GM12872 (cell line): ENCODE data around the gene SHBG.

Experiments
- CTCF ChIP-seq: IDR thresholded peaks from 3 replicates; pipeline ENCODE4 v1.5.1; 2011; ENCODE audit warnings: low read depth, mild to moderate bottlenecking, low read length, moderate library complexity; ENCODE audit not compliant: insufficient read depth

Gene SHBG

DNA sequence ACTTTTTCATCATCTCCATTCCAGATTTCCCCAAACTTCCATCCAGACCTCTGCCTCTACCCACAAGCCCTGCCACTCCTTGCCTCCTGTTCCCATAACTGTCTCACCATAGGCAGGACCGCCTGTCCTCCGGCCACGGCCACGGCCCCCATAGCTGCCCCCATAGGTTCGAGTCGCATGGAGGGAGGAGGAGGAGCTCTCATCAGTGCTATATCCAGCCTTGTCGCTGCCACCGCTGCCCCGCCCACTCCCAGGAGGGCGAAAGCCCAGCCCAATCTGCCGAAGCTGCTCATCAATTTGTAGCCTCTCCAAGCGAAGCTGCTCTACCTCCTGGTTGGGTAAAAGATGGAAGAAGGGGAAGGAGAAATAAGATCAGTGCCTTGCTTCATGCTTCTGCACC lies 36.6 kb upstream of the SHBG start:
- no peak for TF ChIP-seq CTCF

- no peak for TF ChIP-seq CTCF
Observed at GRCh38 chr17:7606280-7606679, 23.7 kb upstream of the SHBG start.

DNA sequence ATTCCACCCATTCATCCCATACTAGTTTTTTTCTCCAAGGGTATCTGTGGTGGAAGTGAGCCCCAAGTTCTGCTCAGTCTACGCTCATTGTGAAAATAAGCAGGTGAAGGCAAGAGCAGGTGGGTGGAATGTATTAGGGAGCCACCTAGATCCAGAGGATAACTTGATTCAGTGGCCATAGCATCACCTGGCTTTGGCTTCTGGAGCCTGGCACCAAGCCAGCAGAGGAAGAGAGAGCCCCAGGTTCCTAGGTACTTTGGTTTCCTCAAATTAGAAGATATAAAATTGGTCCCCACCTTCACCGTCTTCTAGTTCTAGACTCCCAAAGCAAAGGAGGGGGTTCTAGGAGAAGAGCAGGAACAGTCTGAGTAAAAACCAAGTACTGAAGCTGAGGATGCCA lies 19.3 kb upstream of the SHBG start:
- no peak for TF ChIP-seq CTCF

- no peak for TF ChIP-seq CTCF
Observed at GRCh38 chr17:7611635-7612293, 18.2 kb upstream of the SHBG start.

GRCh38 chr17:7612294-7612640 lies 17.7 kb upstream of the SHBG start:
- no peak for TF ChIP-seq CTCF

DNA sequence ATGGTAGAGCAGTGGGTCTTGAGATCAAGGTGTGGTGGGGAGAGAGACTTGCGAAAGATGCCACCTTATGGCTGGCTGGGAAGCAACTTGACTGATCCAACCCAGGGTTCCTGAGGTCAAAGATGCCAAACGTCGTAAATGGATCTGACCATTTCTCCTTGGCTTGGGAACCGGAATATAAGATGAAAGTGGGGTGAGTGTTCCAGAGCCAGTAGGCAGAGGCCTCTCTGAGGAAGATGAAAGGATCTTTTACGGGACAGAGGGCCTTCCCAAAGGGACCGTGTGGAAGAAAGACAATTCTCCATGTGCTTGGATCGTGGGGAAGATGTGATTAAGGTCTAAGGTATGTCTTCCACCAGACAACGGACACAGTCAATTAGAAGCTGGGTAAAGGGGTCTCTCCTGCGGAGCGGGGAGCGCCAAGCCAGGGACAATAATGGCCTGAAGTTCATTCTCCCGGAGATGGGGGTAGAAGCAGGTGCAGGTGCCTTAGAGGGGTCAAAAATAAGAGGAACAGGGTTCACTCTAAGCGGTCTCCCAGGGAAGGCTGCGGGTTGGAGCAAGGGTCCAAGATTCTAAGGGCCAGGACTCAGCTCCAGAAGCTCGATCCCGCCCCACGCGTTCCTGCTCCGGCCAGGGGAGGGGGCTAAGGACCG lies 16.0 kb upstream of the SHBG start:
- no peak for TF ChIP-seq CTCF

DNA sequence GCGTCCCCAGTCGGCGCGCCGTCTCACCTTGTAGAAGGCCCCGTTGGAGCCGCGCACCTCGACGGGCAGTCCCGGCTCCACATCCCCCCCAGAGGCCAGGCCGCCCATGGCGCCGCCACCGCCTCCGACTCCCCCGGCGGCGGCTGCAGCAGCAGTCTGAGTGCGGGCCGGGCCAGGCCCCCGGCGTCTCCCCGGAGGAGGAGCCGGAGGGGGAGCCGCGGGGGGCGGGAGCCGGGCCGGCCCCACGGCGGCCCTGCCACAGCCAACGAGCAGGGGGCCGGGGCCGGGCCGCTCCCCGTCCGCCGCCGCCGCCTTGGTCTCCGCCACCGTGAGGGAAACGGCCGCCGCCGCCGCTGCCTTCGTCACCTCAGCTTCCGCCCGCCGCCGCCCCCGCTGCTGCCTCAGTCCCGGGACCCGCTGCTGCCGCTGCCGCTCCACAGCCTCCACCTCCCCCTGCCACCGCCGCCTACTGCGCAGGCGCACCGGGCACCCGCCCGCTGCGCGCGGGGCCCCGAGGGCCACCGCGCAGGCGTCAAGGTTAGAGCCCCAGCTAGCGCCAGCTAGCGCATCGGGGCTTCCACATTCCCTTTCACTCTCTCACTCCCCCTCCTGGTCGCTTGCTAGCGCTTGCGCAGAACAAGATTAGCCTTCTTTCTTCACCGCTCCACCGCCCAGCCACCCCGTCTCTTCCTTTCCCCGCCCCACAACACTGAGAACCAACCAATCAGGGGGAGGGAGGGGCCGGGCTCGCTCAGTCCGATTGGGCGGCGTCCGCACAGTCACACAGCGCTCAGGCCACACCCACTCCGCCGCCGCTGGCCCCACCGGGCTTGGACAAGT lies 15.3 kb upstream of the SHBG start, which contains the start of gene FXR2:
Gene FXR2, minus strand, starts transcription at position 473 of the 840 bp plus-strand sequence. Its CDS starts 365 bp downstream, at position 108.
- TF ChIP-seq CTCF, result peak; percentile 76
